ENCODE measurements around the gene VMP1. TPM values are rescaled to one million over a fixed set of nuclear protein-coding genes. Genes with fewer than 3 reads are reported as not detected.

VMP1 gene
- total RNA-seq (2014; rRNA removed; shearing (Covaris generic)) (29.2 and 35.8 TPM in 2 replicates), total RNA-seq (2022) (38.0 and 41.9 TPM in 2 replicates), Bru-seq, nascent RNA (percentile 76 among the genes with signal in this experiment), BruChase-seq, experiment 1, labeled RNA remaining after a 6-hour chase (percentile 68 among the genes with signal in this experiment), BruChase-seq, experiment 2, labeled RNA remaining after a 2-hour chase (percentile 71 among the genes with signal in this experiment)
- long read RNA-seq, full-length matches to known transcripts, result 51 of 67 reads
- long read RNA-seq, partial matches to known transcripts, result 3 of 67 reads
- long read RNA-seq, other reads (novel, unspliced or antisense), result 13 of 67 reads

GRCh38 chr17:59707149-59707970, at the start of gene VMP1, which contains the start of gene PTRH2:
VMP1 (plus strand) TSS chr17:59707654; CDS start chr17:59731447, 23,793 bp downstream.
PTRH2 (minus strand) TSS chr17:59707430; CDS start chr17:59697978, 9,452 bp downstream.
- ChIA-PET CTCF (ENCODE audit: unreplicated experiment) (no interaction called here), POLR2A (interaction anchor here (0.6 to 2.5 kb wide), 9 partner anchors 10 to 500 kb away, joined by 3 to 10 read pairs (median 3); partner anchors contain the start of gene CLTC)
- Histone ChIP-seq H3K4me1 (ENCODE audit: insufficient read depth, low read length, poor library complexity, severe bottlenecking) (peaks cover 32% of the 10 kb centered on the region), H3K79me2 (ENCODE audit: insufficient read depth, low read depth, low read length) (peaks cover 90% of the 10 kb centered on the region), H3K9me3 (ENCODE audit: low read length) (no peaks in the 10 kb centered on the region), H3K27ac (ENCODE audit: low read depth, low read length, poor library complexity, severe bottlenecking) (peak within 1 kb of the TSS; percentile 74), H3K4me3 (ENCODE audit: low read depth, low read length, poor library complexity, severe bottlenecking) (peak within 1 kb of the TSS; percentile 86), H4K20me1 (ENCODE audit: insufficient read depth, low read length) (peaks cover 17% of the 10 kb centered on the region; the same call in 1 of the 2 replicates), H3K9me2 (ENCODE audit: insufficient read depth, low read length) (no peaks in the 10 kb centered on the region), H2AFZ (ENCODE audit: low read length) (peak within 1 kb of the TSS; percentile 72; the same call in 1 of the 2 replicates), H3K36me3 (ENCODE audit: insufficient read depth, low read length) (peaks cover 36% of the 10 kb centered on the region), H3K4me2 (ENCODE audit: low read length) (peak within 1 kb of the TSS; percentile 86)
- peak; percentile 97 for DNase-seq (ENCODE audit: low spot score)
- TF ChIP-seq CTCF (conservative IDR thresholded peaks at IDR 0.05; ENCODE audit: low read length) (no peak), EZH2phosphoT487 (IDR thresholded peaks at IDR 0.05; ENCODE audit: borderline replicate concordance, low read depth, low read length) (no peak)
- intact Hi-C loops (cut with micrococcal nuclease; ENCODE audit: unreplicated experiment), result no loop called here
- BruUV-seq (replicated peaks), result TSS peak; percentile 81

DNA sequence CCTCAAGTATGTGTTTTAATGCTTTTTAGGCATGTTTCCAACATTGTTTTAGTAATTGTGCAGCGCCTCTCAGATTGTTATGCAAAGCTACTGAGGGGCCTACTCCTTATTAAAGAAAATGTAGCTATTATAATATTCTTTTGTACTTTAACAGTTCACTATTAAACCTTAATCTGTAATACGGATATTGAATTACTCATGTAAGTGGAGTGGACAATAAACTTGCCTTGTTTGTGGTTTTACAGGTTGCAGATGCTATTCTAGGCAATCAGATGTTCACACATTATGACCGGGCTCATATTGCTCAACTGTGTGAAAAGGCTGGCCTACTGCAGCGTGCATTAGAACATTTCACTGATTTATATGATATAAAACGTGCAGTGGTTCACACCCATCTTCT, 41.2 kb upstream of the VMP1 start:
- POLR2A ChIA-PET, result no interaction called here
- intact Hi-C loops (cut with micrococcal nuclease; ENCODE audit: unreplicated experiment), result loop anchor here (2.0 kb wide), 1 partner anchor 15 kb away; no protein-coding TSS in a partner anchor

More for the DNA sequence above, 41.2 kb upstream of the VMP1 start:
- Histone ChIP-seq H3K36me3 (ENCODE audit: insufficient read depth, low read length) (peaks cover 98% of the 10 kb centered on the region), H2AFZ (ENCODE audit: low read length) (no peak overlapping the region), H3K9me3 (ENCODE audit: low read length) (no peaks in the 10 kb centered on the region), H3K27ac (ENCODE audit: low read depth, low read length, poor library complexity, severe bottlenecking) (no peak overlapping the region), H3K79me2 (ENCODE audit: insufficient read depth, low read depth, low read length) (no peaks in the 10 kb centered on the region; the same call in 1 of the 2 replicates), H3K4me2 (ENCODE audit: low read length) (no peak overlapping the region), H3K4me3 (ENCODE audit: low read depth, low read length, poor library complexity, severe bottlenecking) (no peak overlapping the region), H4K20me1 (ENCODE audit: insufficient read depth, low read length) (0 out of 2 replicates have a peak, but pooled peaks cover 5% of the 10 kb centered on the region), H3K4me1 (ENCODE audit: insufficient read depth, low read length, poor library complexity, severe bottlenecking) (no peaks in the 10 kb centered on the region), H3K9me2 (ENCODE audit: insufficient read depth, low read length) (no peaks in the 10 kb centered on the region)
- DNase-seq (ENCODE audit: low spot score), result no peak
- TF ChIP-seq EZH2phosphoT487 (IDR thresholded peaks at IDR 0.05; ENCODE audit: borderline replicate concordance, low read depth, low read length) (no peak), CTCF (conservative IDR thresholded peaks at IDR 0.05; ENCODE audit: low read length) (no peak)
- BruUV-seq (replicated peaks), result no TSS peak
- CTCF ChIA-PET (ENCODE audit: unreplicated experiment), result no interaction called here

Measured in OCI-LY7 (cell line).